Measurements from ENCODE around the gene MOGAT2.

The MOGAT2 gene

DNA sequence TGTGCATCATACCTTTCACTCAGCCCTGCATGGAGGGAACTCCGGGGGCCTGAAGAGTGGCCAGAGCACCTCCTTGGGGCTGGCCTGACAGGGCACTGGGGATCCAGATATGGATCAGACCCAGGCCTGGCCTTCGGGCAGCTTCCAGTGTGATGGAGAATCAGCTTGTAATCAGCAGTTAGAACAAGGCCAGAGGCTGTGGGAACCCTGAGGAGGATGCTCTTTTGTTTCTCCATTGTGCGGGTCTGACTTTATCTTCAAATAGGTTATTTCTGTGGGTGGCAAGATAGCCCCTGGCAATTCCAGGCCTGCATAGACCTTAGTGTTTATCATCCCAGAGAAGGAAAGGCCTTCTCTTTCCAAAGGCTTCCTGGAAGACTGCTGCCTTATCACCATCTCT is 63.2 kb downstream of the MOGAT2 start:
- DNase-seq (ENCODE audit: low spot score): no peak

DNA sequence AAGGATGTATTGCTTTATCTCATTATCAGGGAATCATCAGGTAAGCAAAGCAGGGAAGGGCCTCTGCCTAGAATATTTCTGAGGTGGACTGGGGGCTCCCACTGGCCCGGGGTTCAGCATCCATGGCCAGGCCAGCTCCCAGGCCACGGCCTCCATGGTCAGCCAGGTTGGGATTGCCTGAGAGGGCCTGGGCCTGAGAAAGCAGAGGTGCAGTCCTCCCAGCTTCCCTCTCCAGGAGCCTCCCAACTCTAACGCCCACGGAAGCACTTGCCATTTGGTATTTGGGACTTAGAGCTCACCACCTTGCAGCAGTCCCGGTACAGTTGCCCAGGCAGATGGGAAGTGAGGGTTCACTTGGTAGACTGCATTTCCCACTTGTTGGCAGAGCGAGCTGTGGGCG is 63.7 kb downstream of the MOGAT2 start:
- DNase-seq (ENCODE audit: low spot score): no peak

DNA sequence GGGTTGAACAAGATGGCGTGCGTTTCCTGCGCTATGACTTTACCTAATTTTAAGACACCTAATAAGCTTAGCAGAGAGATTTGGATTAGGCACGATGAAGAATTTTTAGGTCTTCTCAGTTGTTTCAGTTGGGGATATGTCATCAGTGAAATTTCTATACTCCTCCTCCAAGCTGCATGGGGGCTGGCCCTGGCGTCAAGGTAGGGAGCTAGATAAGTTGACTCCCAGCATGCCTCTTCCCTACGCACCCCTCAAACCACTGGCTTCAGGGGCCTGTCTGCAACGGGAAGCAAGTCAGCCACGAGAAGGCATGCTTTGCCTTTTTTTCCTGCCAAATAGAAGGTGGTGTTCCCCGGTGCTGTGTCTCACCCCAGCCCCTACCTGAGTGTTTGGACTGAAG is 64.2 kb downstream of the MOGAT2 start:
- DNase-seq (ENCODE audit: low spot score): no peak

Measured in Ammon's horn (tissue), 1 donor.